Measurements from ENCODE around the gene SMPDL3A.

SMPDL3A gene

GRCh38 chr6:122752459-122752858, 36.6 kb upstream of the SMPDL3A start:
- Histone ChIP-seq H3K9me3 (ENCODE audit: control insufficient read depth, insufficient read depth, low read length) (no peaks in the 10 kb centered on the region), H3K36me3 (ENCODE audit: control insufficient read depth, insufficient read depth, low read length) (no peaks in the 10 kb centered on the region), H3K27ac (ENCODE audit: low read length) (no peak overlapping the region), H3K27me3 (ENCODE audit: control insufficient read depth, insufficient read depth, low read length) (no peaks in the 10 kb centered on the region; the same call in 1 of the 2 replicates), H3K4me1 (ENCODE audit: control insufficient read depth, insufficient read depth, low read length) (no peaks in the 10 kb centered on the region), H3K4me3 (ENCODE audit: low read length) (no peak overlapping the region)
- no CpG with 5 or more reads among the region's 1 CpG for WGBS (ENCODE audit: insufficient coverage, insufficient read length)
- no peak for DNase-seq (ENCODE audit: low read depth, low spot score)

DNA sequence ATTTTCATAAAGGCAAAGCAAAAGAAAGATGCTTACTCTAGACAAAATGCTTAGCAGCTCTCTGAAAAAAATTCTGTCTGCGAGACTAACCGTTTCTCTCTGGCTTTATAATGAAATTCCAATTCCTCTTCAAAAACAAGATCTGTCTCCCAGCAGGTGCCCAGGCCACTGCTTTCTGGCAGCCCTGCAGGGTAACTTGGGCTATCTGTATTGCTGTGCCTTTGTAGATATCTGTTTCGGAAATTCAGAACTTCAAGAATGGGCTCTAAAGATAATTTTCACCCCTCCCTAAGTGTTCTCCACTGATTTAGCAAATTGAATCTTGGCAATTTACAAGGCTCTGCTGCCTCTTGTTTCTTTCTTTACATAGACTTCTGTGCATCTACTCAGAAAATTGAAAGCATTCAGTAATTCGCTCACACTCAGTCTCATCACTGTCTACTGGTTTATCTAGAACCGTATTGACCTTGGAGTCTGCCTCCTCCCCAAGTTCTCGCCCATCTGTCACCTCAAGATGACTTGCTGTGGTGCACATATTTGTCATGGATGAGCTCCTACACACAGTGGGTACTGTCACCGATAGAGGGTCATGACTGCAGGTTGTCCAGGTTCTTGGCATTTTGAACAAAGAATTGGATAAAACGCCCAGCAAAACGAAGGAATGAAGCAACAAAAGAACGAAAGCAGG, 35.9 kb upstream of the SMPDL3A start:
- H3K4me3 ChIP-seq (ENCODE audit: low read length): no peak overlapping the region
- H3K9me3 ChIP-seq (ENCODE audit: control insufficient read depth, insufficient read depth, low read length): no peaks in the 10 kb centered on the region
- no CpG with 5 or more reads among the region's 10 CpGs for WGBS (ENCODE audit: insufficient coverage, insufficient read length)
- H3K27me3 ChIP-seq (ENCODE audit: control insufficient read depth, insufficient read depth, low read length): no peaks in the 10 kb centered on the region; the same call in 1 of the 2 replicates
- H3K36me3 ChIP-seq (ENCODE audit: control insufficient read depth, insufficient read depth, low read length): no peaks in the 10 kb centered on the region
- no peak for DNase-seq (ENCODE audit: low read depth, low spot score)
- no peaks in the 10 kb centered on the region for H3K4me1 ChIP-seq (ENCODE audit: control insufficient read depth, insufficient read depth, low read length)
- no peak overlapping the region for H3K27ac ChIP-seq (ENCODE audit: low read length)

- H3K4me3 ChIP-seq (ENCODE audit: low read length): no peak overlapping the region
- H3K4me1 ChIP-seq (ENCODE audit: control insufficient read depth, insufficient read depth, low read length): no peaks in the 10 kb centered on the region
- no peaks in the 10 kb centered on the region for H3K36me3 ChIP-seq (ENCODE audit: control insufficient read depth, insufficient read depth, low read length)
- H3K27ac ChIP-seq (ENCODE audit: low read length): no peak overlapping the region
- H3K9me3 ChIP-seq (ENCODE audit: control insufficient read depth, insufficient read depth, low read length): no peaks in the 10 kb centered on the region
- DNase-seq (ENCODE audit: low read depth, low spot score): no peak
- WGBS (ENCODE audit: insufficient coverage, insufficient read length): no CpG with 5 or more reads among the region's 5 CpGs
- H3K27me3 ChIP-seq (ENCODE audit: control insufficient read depth, insufficient read depth, low read length): no peaks in the 10 kb centered on the region; the same call in 1 of the 2 replicates
These were observed 35.4 kb upstream of the SMPDL3A start for GRCh38 chr6:122753688-122754056.

DNA sequence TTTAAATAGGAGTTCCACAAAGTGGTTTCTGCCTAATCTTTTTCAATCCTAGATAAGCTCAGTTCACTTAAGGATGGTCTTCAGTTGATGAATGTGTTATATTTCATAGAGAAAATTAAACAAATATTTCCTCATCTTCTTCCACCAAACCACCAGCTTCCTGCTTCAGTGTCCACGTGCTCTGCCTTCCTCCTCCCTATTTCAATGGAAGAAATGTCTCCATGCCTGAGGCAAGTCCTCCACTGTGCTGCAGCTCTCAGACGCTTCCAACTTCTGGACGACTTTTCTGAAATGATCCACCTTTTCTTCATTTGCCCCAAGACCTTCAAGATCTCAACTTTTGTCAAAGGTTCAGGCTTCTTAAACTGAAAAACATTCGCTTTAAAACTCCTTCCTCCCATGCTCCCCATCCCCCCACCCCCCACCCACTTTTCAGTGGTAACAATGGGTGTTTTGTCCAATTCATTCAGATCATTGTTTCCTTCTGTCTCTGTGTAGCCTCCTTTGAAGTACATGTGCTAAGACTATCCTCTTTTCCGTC, 34.8 kb upstream of the SMPDL3A start:
- no CpG with 5 or more reads among the region's 5 CpGs for WGBS (ENCODE audit: insufficient coverage, insufficient read length)
- no peak for DNase-seq (ENCODE audit: low read depth, low spot score)
- no peak overlapping the region for H3K27ac ChIP-seq (ENCODE audit: low read length)
- H3K9me3 ChIP-seq (ENCODE audit: control insufficient read depth, insufficient read depth, low read length): no peaks in the 10 kb centered on the region
- no peak overlapping the region for H3K4me3 ChIP-seq (ENCODE audit: low read length)
- no peaks in the 10 kb centered on the region for H3K4me1 ChIP-seq (ENCODE audit: control insufficient read depth, insufficient read depth, low read length)
- H3K27me3 ChIP-seq (ENCODE audit: control insufficient read depth, insufficient read depth, low read length): no peaks in the 10 kb centered on the region; the same call in 1 of the 2 replicates
- H3K36me3 ChIP-seq (ENCODE audit: control insufficient read depth, insufficient read depth, low read length): no peaks in the 10 kb centered on the region

DNA sequence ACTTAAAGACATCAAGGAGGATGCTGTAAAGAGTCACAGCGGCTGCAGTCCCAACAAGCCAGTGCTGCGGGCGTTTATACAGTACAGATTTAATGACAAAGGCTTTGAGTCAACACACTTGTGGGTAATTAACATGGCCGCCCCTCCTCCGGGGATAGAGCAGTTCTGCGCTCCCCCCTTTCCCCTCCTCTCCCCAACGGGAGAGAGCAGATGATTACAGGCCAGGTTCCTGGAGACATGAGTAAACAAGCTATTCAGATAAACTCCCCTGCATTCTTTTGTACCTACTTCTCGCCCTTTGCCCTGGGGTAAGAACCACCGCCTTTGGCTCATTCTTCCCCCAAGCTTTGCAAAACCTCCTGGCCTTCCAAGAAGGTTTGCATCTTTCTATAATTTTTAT, 33.2 kb upstream of the SMPDL3A start:
- Histone ChIP-seq H3K4me3 (ENCODE audit: low read length) (no peak overlapping the region), H3K27ac (ENCODE audit: low read length) (no peak overlapping the region), H3K4me1 (ENCODE audit: control insufficient read depth, insufficient read depth, low read length) (no peaks in the 10 kb centered on the region), H3K27me3 (ENCODE audit: control insufficient read depth, insufficient read depth, low read length) (no peaks in the 10 kb centered on the region; the same call in 1 of the 2 replicates), H3K9me3 (ENCODE audit: control insufficient read depth, insufficient read depth, low read length) (no peaks in the 10 kb centered on the region), H3K36me3 (ENCODE audit: control insufficient read depth, insufficient read depth, low read length) (no peaks in the 10 kb centered on the region)
- no peak for DNase-seq (ENCODE audit: low read depth, low spot score)
- no CpG with 5 or more reads among the region's 9 CpGs for WGBS (ENCODE audit: insufficient coverage, insufficient read length)

DNA sequence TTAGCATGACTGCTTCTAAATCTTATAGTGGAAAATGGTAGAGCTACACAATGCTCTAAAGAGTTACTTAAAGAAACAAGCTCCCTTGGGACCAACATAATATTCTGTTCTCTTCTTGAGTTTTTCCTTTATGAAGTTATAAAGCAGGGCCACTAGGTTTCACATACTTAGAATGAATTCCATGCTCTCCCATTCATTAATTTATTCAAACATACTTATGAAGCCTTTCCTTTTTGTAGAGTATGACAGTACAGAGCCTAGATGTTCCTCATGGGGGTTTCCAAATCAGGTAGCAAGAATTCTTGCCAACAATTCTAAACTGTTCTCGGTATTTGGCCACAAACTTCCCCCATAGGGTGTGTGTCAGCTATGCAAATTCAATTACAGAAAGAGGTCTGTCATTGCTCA, 30.1 kb upstream of the SMPDL3A start:
- no CpG with 5 or more reads among the region's 1 CpG for WGBS (ENCODE audit: insufficient coverage, insufficient read length)
- DNase-seq (ENCODE audit: low read depth, low spot score): no peak
- Histone ChIP-seq H3K9me3 (ENCODE audit: control insufficient read depth, insufficient read depth, low read length) (no peaks in the 10 kb centered on the region), H3K4me1 (ENCODE audit: control insufficient read depth, insufficient read depth, low read length) (no peaks in the 10 kb centered on the region), H3K27me3 (ENCODE audit: control insufficient read depth, insufficient read depth, low read length) (no peaks in the 10 kb centered on the region; the same call in 1 of the 2 replicates), H3K27ac (ENCODE audit: low read length) (no peak overlapping the region), H3K4me3 (ENCODE audit: low read length) (no peak overlapping the region), H3K36me3 (ENCODE audit: control insufficient read depth, insufficient read depth, low read length) (no peaks in the 10 kb centered on the region)

DNA sequence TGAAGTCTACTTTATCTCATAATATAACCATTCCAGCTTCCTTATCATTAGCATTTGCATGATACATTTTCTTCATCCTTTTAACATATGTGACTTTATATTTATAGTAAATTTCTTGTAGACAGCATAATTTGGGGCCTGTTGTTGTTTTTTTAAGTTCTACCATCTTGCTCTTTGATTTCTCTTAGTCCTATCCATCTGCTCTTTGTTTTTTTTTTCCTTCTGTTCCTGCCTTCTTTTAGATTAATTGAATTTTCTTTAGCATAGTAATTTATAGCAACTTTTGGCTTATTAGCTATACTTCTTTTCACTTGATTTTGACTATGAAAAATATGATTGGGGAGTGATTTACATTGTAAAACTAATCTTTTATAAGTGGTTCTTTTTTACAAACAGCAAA, 28.7 kb upstream of the SMPDL3A start:
- DNase-seq (ENCODE audit: low read depth, low spot score): no peak
- Histone ChIP-seq H3K4me1 (ENCODE audit: control insufficient read depth, insufficient read depth, low read length) (no peaks in the 10 kb centered on the region), H3K27ac (ENCODE audit: low read length) (no peak overlapping the region), H3K36me3 (ENCODE audit: control insufficient read depth, insufficient read depth, low read length) (no peaks in the 10 kb centered on the region), H3K4me3 (ENCODE audit: low read length) (no peak overlapping the region), H3K27me3 (ENCODE audit: control insufficient read depth, insufficient read depth, low read length) (no peaks in the 10 kb centered on the region; the same call in 1 of the 2 replicates), H3K9me3 (ENCODE audit: control insufficient read depth, insufficient read depth, low read length) (no peaks in the 10 kb centered on the region)

GRCh38 chr6:122766256-122766655, 22.8 kb upstream of the SMPDL3A start:
- H3K36me3 ChIP-seq (ENCODE audit: control insufficient read depth, insufficient read depth, low read length): no peaks in the 10 kb centered on the region
- no peak overlapping the region for H3K27ac ChIP-seq (ENCODE audit: low read length)
- H3K27me3 ChIP-seq (ENCODE audit: control insufficient read depth, insufficient read depth, low read length): no peaks in the 10 kb centered on the region
- H3K9me3 ChIP-seq (ENCODE audit: control insufficient read depth, insufficient read depth, low read length): no peaks in the 10 kb centered on the region
- H3K4me1 ChIP-seq (ENCODE audit: control insufficient read depth, insufficient read depth, low read length): no peaks in the 10 kb centered on the region
- no peak overlapping the region for H3K4me3 ChIP-seq (ENCODE audit: low read length)
- DNase-seq (ENCODE audit: low read depth, low spot score): no peak

DNA sequence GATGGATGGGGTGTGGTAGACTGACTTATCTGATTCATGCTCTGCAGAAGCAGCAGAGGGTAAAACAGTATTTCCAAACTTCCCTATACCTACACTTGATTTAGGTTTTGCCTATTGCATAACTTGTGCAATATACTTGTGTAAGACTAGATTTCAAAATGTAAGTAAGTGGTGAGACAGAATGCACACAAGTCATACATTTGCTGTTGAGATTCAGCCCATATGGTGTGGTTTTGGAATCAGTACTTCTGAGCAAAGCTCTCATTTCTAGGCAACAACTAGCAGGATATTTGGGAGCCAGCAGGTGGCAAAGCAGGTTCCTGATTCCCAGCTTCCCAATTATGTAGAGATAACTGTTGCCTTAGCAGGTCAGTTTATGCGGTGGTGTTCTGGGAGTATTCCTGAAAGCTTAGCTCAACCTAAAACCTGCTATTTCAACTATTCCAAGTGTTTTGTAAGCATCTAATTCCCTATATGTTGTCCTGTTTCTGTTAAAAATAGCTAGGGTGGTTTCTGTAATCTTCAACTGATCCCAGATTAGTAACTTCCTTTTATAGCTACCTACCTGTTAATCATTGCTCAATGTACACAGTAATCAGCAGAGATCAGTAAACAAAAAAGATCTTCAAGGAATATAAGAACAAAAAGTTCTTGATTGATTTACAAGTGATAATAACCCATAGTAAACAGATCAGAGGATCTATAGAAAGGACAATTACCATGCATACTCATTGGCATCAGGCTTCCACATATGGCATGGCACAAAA, 18.0 kb upstream of the SMPDL3A start:
- no peaks in the 10 kb centered on the region for H3K27me3 ChIP-seq (ENCODE audit: control insufficient read depth, insufficient read depth, low read length)
- H3K4me1 ChIP-seq (ENCODE audit: control insufficient read depth, insufficient read depth, low read length): no peaks in the 10 kb centered on the region
- no CpG with 5 or more reads among the region's 1 CpG for WGBS (ENCODE audit: insufficient coverage, insufficient read length)
- no peak overlapping the region for H3K27ac ChIP-seq (ENCODE audit: low read length)
- no peak for DNase-seq (ENCODE audit: low read depth, low spot score)
- H3K4me3 ChIP-seq (ENCODE audit: low read length): no peak overlapping the region
- no peaks in the 10 kb centered on the region for H3K9me3 ChIP-seq (ENCODE audit: control insufficient read depth, insufficient read depth, low read length)
- H3K36me3 ChIP-seq (ENCODE audit: control insufficient read depth, insufficient read depth, low read length): no peaks in the 10 kb centered on the region

GRCh38 chr6:122772724-122773415, 16.2 kb upstream of the SMPDL3A start:
- Histone ChIP-seq H3K27ac (ENCODE audit: low read length) (no peak overlapping the region), H3K36me3 (ENCODE audit: control insufficient read depth, insufficient read depth, low read length) (no peaks in the 10 kb centered on the region), H3K27me3 (ENCODE audit: control insufficient read depth, insufficient read depth, low read length) (no peaks in the 10 kb centered on the region), H3K4me1 (ENCODE audit: control insufficient read depth, insufficient read depth, low read length) (no peaks in the 10 kb centered on the region), H3K4me3 (ENCODE audit: low read length) (no peak overlapping the region), H3K9me3 (ENCODE audit: control insufficient read depth, insufficient read depth, low read length) (no peaks in the 10 kb centered on the region)
- no CpG with 5 or more reads among the region's 3 CpGs for whole genome bisulfite sequencing (ENCODE audit: insufficient coverage, insufficient read length)
- no peak for DNase-seq (ENCODE audit: low read depth, low spot score)

Measured in iPS DF 6.9 (cell line).